Measurements from ENCODE around the gene LDLRAD3.

LDLRAD3 gene

DNA sequence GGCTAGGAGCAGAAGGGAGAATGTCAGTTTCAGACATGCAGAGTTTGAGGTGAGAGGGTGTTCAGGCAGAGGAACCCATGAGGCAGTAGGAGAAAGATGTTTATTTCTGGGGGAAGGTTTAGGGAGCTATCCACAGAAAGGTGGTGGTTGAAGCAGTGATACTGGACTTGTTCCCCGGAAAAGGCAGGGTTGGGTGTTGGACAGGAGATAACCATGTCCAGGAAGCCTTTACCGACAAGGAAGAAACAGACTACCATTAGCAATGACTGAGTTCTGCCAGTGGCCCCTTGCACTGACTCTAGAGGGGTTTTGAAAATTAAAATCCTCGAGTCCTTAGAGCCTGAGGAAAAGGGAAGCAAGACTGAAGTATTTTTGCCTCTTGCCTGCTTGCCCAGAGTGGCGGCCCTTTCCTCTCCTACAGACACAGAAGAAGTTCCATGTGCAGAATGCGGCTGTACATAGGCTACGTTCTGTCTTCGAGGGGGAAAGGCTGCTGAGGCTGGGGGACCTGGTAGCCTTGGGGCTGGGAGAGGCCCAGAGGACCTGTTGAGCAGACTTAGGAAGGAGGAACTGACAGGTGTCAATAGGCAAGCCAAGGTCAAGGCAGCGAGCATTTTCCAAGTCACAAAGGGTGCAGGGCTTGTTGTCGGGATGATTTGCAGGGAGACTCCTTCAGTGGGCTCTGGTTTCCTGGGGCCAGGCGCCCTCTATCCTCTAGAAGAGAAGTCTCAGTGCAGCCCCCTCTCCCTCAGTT is 146.7 kb downstream of the LDLRAD3 start:
- peak overlapping the region; percentile 72 for H3K4me2 ChIP-seq (ENCODE audit: low read length)
- H3K4me3 ChIP-seq (ENCODE audit: low read length): peak overlapping the region; percentile 2
- H3K4me1 ChIP-seq (ENCODE audit: control insufficient read depth, insufficient read depth, low read length): peaks cover 44% of the 10 kb centered on the region
- no peaks in the 10 kb centered on the region for H3K27me3 ChIP-seq (ENCODE audit: control insufficient read depth, insufficient read depth, low read length)
- no peaks in the 10 kb centered on the region for H3K9me3 ChIP-seq (replicated peaks; ENCODE audit: low read length)
- peaks cover 16% of the 10 kb centered on the region for H3K36me3 ChIP-seq (ENCODE audit: insufficient read depth, low read length)
- H3K9ac ChIP-seq (ENCODE audit: low read depth, low read length): peak overlapping the region; percentile 33

DNA sequence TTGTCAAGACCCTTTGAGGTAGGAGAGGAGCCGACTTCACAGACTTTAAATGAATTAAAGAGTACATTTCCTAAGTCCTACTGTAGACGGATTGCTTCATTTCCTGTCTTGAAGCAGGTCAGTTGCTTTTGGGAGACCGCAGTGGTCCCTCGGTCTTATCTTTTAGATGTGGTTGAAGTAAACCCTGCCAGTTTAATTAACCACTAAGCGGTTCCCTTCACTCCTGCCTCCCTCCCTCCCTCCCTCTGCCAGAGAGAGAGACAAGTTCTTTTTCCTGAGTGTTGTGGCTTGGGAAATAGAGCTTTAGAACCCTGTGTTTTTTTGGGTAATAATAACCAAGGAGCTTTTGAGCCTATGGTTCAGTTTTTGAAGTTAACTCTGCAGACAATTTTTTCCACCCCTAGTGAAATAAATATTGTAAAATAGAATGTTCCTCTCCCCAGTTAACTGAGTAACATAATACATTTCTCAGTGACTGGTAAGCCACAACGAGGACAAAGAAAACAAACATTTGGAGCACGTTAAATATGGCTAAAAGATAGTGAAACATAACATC is 147.5 kb downstream of the LDLRAD3 start:
- Histone ChIP-seq H3K36me3 (ENCODE audit: insufficient read depth, low read length) (peaks cover 20% of the 10 kb centered on the region), H3K4me3 (ENCODE audit: low read length) (peak overlapping the region; percentile 38), H3K9me3 (replicated peaks; ENCODE audit: low read length) (no peaks in the 10 kb centered on the region), H3K4me1 (ENCODE audit: control insufficient read depth, insufficient read depth, low read length) (peaks cover 44% of the 10 kb centered on the region), H3K4me2 (ENCODE audit: low read length) (peak overlapping the region; percentile 72), H3K27me3 (ENCODE audit: control insufficient read depth, insufficient read depth, low read length) (no peaks in the 10 kb centered on the region), H3K9ac (ENCODE audit: low read depth, low read length) (peak overlapping the region; percentile 49)

DNA sequence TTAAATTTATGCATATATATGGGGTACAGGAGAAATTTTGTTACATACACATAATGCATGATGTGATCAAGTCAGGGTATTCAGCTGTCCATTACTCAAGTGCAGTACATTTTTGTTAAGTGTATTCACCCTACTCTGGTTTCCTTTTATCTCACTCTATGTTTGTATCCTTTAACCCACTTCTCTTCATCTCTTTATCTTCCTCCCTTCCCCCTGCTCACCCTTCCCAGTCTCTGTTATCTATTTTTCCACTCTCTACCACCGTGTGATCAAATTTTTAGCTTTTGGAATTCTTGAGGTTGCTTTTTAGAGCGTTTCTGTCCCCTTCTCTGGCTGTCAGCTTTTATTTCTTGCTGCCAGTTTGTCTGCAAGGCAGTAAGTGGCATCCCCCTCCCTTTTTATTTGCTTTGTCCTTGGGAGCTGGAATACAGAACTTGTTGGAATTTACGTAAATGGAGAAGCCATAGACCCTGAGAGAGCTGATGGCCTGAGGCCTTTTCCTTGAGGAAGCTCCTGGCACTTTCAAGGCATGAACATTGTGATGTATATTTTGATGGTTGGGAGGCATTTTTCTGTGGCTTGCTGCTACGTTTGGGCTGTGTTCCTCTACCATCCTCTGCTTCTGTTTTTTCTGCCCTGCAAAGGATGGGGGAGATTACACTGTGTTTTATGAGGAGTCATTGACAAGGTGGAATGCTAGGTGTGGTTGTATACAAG is 148.6 kb downstream of the LDLRAD3 start:
- peak overlapping the region; percentile 34 for H3K9ac ChIP-seq (ENCODE audit: low read depth, low read length)
- H3K9me3 ChIP-seq (replicated peaks; ENCODE audit: low read length): no peaks in the 10 kb centered on the region
- peaks cover 23% of the 10 kb centered on the region for H3K36me3 ChIP-seq (ENCODE audit: insufficient read depth, low read length)
- H3K4me2 ChIP-seq (ENCODE audit: low read length): peak overlapping the region; percentile 49
- peaks cover 44% of the 10 kb centered on the region for H3K4me1 ChIP-seq (ENCODE audit: control insufficient read depth, insufficient read depth, low read length)
- no peak overlapping the region for H3K4me3 ChIP-seq (ENCODE audit: low read length)
- no peaks in the 10 kb centered on the region for H3K27me3 ChIP-seq (ENCODE audit: control insufficient read depth, insufficient read depth, low read length)

- H3K36me3 ChIP-seq (ENCODE audit: insufficient read depth, low read length): peaks cover 26% of the 10 kb centered on the region
- H3K9ac ChIP-seq (ENCODE audit: low read depth, low read length): no peak overlapping the region
- H3K27me3 ChIP-seq (ENCODE audit: control insufficient read depth, insufficient read depth, low read length): no peaks in the 10 kb centered on the region
- H3K4me3 ChIP-seq (ENCODE audit: low read length): no peak overlapping the region
- H3K9me3 ChIP-seq (replicated peaks; ENCODE audit: low read length): no peaks in the 10 kb centered on the region
- H3K4me2 ChIP-seq (ENCODE audit: low read length): no peak overlapping the region
- H3K4me1 ChIP-seq (ENCODE audit: control insufficient read depth, insufficient read depth, low read length): peaks cover 36% of the 10 kb centered on the region
Observed at GRCh38 chr11:36093548-36093947, 149.7 kb downstream of the LDLRAD3 start.

DNA sequence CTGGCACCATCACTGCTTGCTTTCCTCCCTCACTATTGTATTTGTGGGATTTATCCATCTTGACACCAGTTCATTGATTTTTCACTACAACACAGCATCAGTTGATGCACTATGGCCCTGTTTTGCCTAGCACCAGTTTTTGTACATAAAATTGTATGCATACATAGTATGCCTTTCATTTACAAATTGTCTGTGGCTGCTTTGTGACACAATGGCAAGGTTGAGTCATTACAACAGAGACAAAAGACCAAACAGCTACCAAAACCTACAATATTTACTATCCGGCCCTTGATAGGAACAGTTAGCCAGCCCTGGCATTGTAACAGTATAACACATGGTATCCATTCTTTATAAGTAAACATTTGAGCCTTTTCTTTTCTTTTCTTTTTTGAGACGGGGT is 150.3 kb downstream of the LDLRAD3 start:
- no peaks in the 10 kb centered on the region for H3K27me3 ChIP-seq (ENCODE audit: control insufficient read depth, insufficient read depth, low read length)
- peaks cover 32% of the 10 kb centered on the region for H3K36me3 ChIP-seq (ENCODE audit: insufficient read depth, low read length)
- H3K4me2 ChIP-seq (ENCODE audit: low read length): no peak overlapping the region
- no peaks in the 10 kb centered on the region for H3K9me3 ChIP-seq (replicated peaks; ENCODE audit: low read length)
- H3K9ac ChIP-seq (ENCODE audit: low read depth, low read length): no peak overlapping the region
- H3K4me1 ChIP-seq (ENCODE audit: control insufficient read depth, insufficient read depth, low read length): peaks cover 31% of the 10 kb centered on the region
- H3K4me3 ChIP-seq (ENCODE audit: low read length): no peak overlapping the region

GRCh38 chr11:36095716-36096115 is 151.9 kb downstream of the LDLRAD3 start:
- H3K9ac ChIP-seq (ENCODE audit: low read depth, low read length): no peak overlapping the region
- H3K4me2 ChIP-seq (ENCODE audit: low read length): no peak overlapping the region
- H3K4me1 ChIP-seq (ENCODE audit: control insufficient read depth, insufficient read depth, low read length): peaks cover 23% of the 10 kb centered on the region
- peaks cover 44% of the 10 kb centered on the region for H3K36me3 ChIP-seq (ENCODE audit: insufficient read depth, low read length)
- no peak overlapping the region for H3K4me3 ChIP-seq (ENCODE audit: low read length)
- no peaks in the 10 kb centered on the region for H3K27me3 ChIP-seq (ENCODE audit: control insufficient read depth, insufficient read depth, low read length)
- no peaks in the 10 kb centered on the region for H3K9me3 ChIP-seq (replicated peaks; ENCODE audit: low read length)

- Histone ChIP-seq H3K4me3 (ENCODE audit: low read length) (no peak overlapping the region), H3K4me1 (ENCODE audit: control insufficient read depth, insufficient read depth, low read length) (peaks cover 8% of the 10 kb centered on the region), H3K9ac (ENCODE audit: low read depth, low read length) (no peak overlapping the region), H3K9me3 (replicated peaks; ENCODE audit: low read length) (no peaks in the 10 kb centered on the region), H3K4me2 (ENCODE audit: low read length) (no peak overlapping the region), H3K36me3 (ENCODE audit: insufficient read depth, low read length) (peaks cover 44% of the 10 kb centered on the region), H3K27me3 (ENCODE audit: control insufficient read depth, insufficient read depth, low read length) (no peaks in the 10 kb centered on the region)
Observed at GRCh38 chr11:36097219-36097650, 153.4 kb downstream of the LDLRAD3 start.

DNA sequence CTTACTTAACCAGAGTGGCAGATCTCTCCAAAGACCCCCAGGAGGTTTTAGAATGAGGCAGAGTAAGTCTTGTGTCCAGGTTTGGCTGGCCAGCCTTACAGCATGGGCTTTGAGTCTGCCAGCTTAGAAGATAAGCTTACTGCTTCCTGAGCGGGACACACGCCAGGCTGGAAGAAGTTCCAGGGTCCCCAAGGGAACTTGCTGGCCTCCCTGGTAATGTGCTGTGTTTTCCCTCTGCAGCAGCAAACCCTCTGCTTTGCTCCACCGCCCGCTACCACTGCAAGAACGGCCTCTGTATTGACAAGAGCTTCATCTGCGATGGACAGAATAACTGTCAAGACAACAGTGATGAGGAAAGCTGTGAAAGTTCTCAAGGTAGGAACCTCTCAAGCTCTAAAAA is 154.2 kb downstream of the LDLRAD3 start:
- Histone ChIP-seq H3K4me1 (ENCODE audit: control insufficient read depth, insufficient read depth, low read length) (no peaks in the 10 kb centered on the region), H3K36me3 (ENCODE audit: insufficient read depth, low read length) (peaks cover 44% of the 10 kb centered on the region), H3K4me3 (ENCODE audit: low read length) (no peak overlapping the region), H3K9me3 (replicated peaks; ENCODE audit: low read length) (no peaks in the 10 kb centered on the region), H3K4me2 (ENCODE audit: low read length) (no peak overlapping the region), H3K9ac (ENCODE audit: low read depth, low read length) (no peak overlapping the region), H3K27me3 (ENCODE audit: control insufficient read depth, insufficient read depth, low read length) (no peaks in the 10 kb centered on the region)

DNA sequence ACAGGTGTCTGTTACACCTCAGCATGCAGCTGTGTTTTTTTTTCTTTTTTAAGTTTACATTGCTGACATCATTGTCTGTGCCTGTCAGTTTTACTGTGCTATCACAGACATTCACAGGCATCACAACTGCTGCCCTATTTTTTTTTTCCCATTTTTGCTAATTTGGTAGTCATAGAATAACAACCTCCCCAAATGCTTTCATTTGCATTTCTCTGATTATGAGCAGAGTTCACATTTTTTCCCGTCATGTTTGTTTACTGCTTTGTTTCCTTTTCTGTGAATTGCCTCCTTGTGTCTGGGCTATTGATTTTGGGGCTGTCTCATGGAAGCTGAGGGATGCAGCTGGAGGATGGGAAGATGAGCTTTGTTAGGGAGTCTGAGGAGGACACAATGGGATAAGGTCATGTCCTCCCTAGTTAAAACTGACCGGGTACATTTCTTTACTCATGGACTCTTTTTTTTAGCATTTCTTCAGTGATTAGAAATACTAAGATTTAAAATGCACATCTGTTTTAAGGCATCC is 155.1 kb downstream of the LDLRAD3 start:
- H3K4me1 ChIP-seq (ENCODE audit: control insufficient read depth, insufficient read depth, low read length): no peaks in the 10 kb centered on the region
- H3K4me2 ChIP-seq (ENCODE audit: low read length): no peak overlapping the region
- no peaks in the 10 kb centered on the region for H3K27me3 ChIP-seq (ENCODE audit: control insufficient read depth, insufficient read depth, low read length)
- no peaks in the 10 kb centered on the region for H3K9me3 ChIP-seq (replicated peaks; ENCODE audit: low read length)
- H3K4me3 ChIP-seq (ENCODE audit: low read length): no peak overlapping the region
- H3K36me3 ChIP-seq (ENCODE audit: insufficient read depth, low read length): peaks cover 44% of the 10 kb centered on the region
- no peak overlapping the region for H3K9ac ChIP-seq (ENCODE audit: low read depth, low read length)

GRCh38 chr11:36101466-36101865 is 157.6 kb downstream of the LDLRAD3 start:
- Histone ChIP-seq H3K9ac (ENCODE audit: low read depth, low read length) (no peak overlapping the region), H3K9me3 (replicated peaks; ENCODE audit: low read length) (no peaks in the 10 kb centered on the region), H3K4me2 (ENCODE audit: low read length) (no peak overlapping the region), H3K27me3 (ENCODE audit: control insufficient read depth, insufficient read depth, low read length) (no peaks in the 10 kb centered on the region), H3K36me3 (ENCODE audit: insufficient read depth, low read length) (peaks cover 33% of the 10 kb centered on the region), H3K4me3 (ENCODE audit: low read length) (no peak overlapping the region), H3K4me1 (ENCODE audit: control insufficient read depth, insufficient read depth, low read length) (no peaks in the 10 kb centered on the region)

GRCh38 chr11:36102868-36103267 is 159.0 kb downstream of the LDLRAD3 start:
- Histone ChIP-seq H3K4me3 (ENCODE audit: low read length) (no peak overlapping the region), H3K4me2 (ENCODE audit: low read length) (no peak overlapping the region), H3K4me1 (ENCODE audit: control insufficient read depth, insufficient read depth, low read length) (no peaks in the 10 kb centered on the region), H3K27me3 (ENCODE audit: control insufficient read depth, insufficient read depth, low read length) (no peaks in the 10 kb centered on the region), H3K9ac (ENCODE audit: low read depth, low read length) (no peak overlapping the region), H3K36me3 (ENCODE audit: insufficient read depth, low read length) (peaks cover 26% of the 10 kb centered on the region), H3K9me3 (replicated peaks; ENCODE audit: low read length) (no peaks in the 10 kb centered on the region)
